ENCODE results near the gene KAT7.

The KAT7 gene

DNA sequence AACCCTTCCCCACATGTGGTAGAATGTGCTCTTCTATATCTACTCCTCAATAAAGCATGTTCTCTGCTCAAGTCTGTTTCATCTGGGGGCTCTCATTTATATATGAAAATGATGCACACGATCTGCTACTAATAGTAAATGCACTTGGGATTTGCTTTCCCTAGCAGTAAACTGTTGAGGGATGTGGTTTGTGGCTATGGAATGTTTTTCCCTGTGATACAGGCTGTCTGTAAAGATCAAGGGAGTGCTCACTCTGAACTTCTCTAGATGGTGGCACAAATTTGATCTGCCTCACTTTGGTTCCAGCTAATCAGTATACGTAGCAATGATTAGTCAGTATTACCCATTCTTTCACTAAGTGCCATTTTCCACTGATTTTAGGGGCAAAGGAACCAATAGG lies 40.5 kb downstream of the KAT7 start:
- Mint-ChIP-seq H3K4me3 (no peak overlapping the region), H3K4me1 (no peaks in the 10 kb centered on the region), H3K27me3 (no peaks in the 10 kb centered on the region), H3K27ac (no peak overlapping the region), H3K9me3 (no peaks in the 10 kb centered on the region), H3K36me3 (peaks cover 61% of the 10 kb centered on the region)
- CTCF ChIA-PET = interaction anchor here (1.8 kb wide), 1 partner anchor 170 kb away, joined by 5 read pairs; no protein-coding TSS in a partner anchor
- DNase-seq = no peak

- no peak for DNase-seq
- no peaks in the 10 kb centered on the region for H3K27me3 Mint-ChIP-seq
- H3K4me3 Mint-ChIP-seq = no peak overlapping the region
- H3K9me3 Mint-ChIP-seq = no peaks in the 10 kb centered on the region
- H3K4me1 Mint-ChIP-seq = no peaks in the 10 kb centered on the region
- peaks cover 58% of the 10 kb centered on the region for H3K36me3 Mint-ChIP-seq
- no peak overlapping the region for H3K27ac Mint-ChIP-seq
- CTCF ChIA-PET = interaction anchor here (1.8 kb wide), 1 partner anchor 168 kb away, joined by 5 read pairs; no protein-coding TSS in a partner anchor
Observed at GRCh38 chr17:49830605-49831004, 42.1 kb downstream of the KAT7 start.

- H3K4me1 Mint-ChIP-seq = no peaks in the 10 kb centered on the region
- peaks cover 40% of the 10 kb centered on the region for H3K36me3 Mint-ChIP-seq
- H3K4me3 Mint-ChIP-seq = no peak overlapping the region
- no peaks in the 10 kb centered on the region for H3K9me3 Mint-ChIP-seq
- no peak for DNase-seq
- H3K27ac Mint-ChIP-seq = no peak overlapping the region
- CTCF ChIA-PET = interaction anchor here (1.4 kb wide), 1 partner anchor 11 kb away, joined by 3 read pairs; no protein-coding TSS in a partner anchor
- no peaks in the 10 kb centered on the region for H3K27me3 Mint-ChIP-seq
Observed at GRCh38 chr17:49832840-49833599, 44.5 kb downstream of the KAT7 start.

DNA sequence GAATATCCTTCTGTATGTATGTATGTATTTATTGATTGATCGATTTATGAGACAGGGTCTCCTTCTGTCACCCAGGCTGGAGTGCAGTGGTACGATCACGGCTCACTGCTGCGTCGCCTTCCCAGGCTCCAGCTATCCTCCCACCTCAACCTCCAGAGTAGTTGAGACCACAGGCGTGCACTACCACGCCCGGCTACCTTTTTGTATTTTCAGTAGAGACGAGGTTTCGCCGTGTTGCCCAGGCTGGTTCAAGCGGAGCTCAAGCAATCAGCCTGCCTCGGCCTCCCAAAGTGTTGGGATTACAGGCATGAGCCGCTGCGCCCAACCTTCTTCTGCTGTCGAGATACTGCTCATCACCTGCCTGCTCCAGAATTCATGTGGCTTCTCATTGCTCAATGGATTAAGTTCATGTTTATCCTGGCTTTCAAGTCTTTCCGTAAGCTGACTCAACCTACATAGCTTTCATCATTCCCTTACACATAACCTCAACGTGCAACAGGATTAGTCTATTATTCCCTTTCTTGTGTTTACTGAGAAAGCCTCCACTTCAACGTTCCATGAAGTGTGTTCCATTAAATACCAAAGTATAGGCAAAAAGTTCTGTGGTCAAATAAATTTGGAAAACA lies 45.8 kb downstream of the KAT7 start:
- CTCF ChIA-PET = no interaction called here
- Mint-ChIP-seq H3K36me3 (peaks cover 30% of the 10 kb centered on the region), H3K9me3 (no peaks in the 10 kb centered on the region)

GRCh38 chr17:49835472-49835871 lies 47.0 kb downstream of the KAT7 start:
- no peak for DNase-seq
- no peaks in the 10 kb centered on the region for H3K9me3 Mint-ChIP-seq
- no peaks in the 10 kb centered on the region for H3K27me3 Mint-ChIP-seq
- CTCF ChIA-PET = no interaction called here
- H3K4me1 Mint-ChIP-seq = peaks cover 2% of the 10 kb centered on the region
- no peak overlapping the region for H3K27ac Mint-ChIP-seq
- no peak overlapping the region for H3K4me3 Mint-ChIP-seq
- peaks cover 25% of the 10 kb centered on the region for H3K36me3 Mint-ChIP-seq

More for the DNA sequence above, 45.8 kb downstream of the KAT7 start:
- Mint-ChIP-seq H3K27me3 (no peaks in the 10 kb centered on the region), H3K27ac (no peak overlapping the region), H3K4me3 (no peak overlapping the region), H3K4me1 (peaks cover 2% of the 10 kb centered on the region)
- no peak for DNase-seq

DNA sequence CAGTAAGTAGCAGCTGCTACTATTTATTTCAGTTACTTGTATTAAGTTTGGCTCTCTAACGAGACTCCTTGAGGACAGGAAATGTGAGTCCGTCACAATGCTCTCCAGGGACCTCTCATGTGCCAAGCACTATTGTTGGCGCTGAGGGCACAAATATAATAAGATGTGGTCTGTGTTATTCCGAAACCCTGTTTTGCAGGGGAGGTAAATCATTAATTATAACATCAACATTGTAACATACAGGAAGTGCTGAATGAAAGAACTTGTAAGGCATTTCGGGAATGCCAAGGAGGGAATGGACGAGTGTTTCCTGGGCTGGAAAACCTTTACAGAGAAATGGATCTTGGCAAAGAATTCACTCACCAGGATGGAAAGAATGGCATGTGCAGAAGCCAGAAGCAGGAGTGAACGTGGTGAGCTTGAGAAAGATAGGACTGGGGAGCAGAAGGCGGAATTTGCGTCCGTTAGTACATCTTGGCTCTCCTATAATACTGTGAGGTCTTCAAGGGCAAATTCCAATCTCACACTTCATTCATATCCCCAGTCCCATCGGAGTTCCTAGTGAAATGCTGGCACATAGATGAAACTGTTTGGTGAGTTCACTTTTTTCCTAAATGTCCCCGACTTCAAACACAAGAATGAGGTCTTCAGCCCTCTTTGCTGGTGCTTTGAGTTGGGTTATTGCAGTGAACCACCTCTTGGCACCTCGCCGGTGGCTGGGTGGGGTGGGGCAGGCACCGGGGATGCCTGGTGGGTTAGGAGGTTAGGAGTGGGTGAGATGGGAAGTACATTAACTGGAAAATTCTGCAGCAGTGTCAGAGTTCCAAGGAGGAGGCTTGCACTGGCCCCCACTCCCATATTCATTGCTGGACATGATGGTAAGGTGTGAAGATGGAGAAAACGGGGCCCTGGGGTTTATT lies 47.9 kb downstream of the KAT7 start:
- Mint-ChIP-seq H3K36me3 (peaks cover 25% of the 10 kb centered on the region), H3K27ac (no peak overlapping the region)
- CTCF ChIA-PET = no interaction called here

GRCh38 chr17:49839455-49839854 lies 51.0 kb downstream of the KAT7 start:
- DNase-seq = no peak
- H3K36me3 Mint-ChIP-seq = peaks cover 10% of the 10 kb centered on the region
- H3K9me3 Mint-ChIP-seq = no peaks in the 10 kb centered on the region
- CTCF ChIA-PET = interaction anchor here (2.5 kb wide), 1 partner anchor 158 kb away, joined by 9 read pairs; no protein-coding TSS in a partner anchor
- peaks cover 15% of the 10 kb centered on the region for H3K4me1 Mint-ChIP-seq
- H3K4me3 Mint-ChIP-seq = no peak overlapping the region
- peak overlapping the region; percentile 64 for H3K27ac Mint-ChIP-seq
- H3K27me3 Mint-ChIP-seq = no peaks in the 10 kb centered on the region

More for the DNA sequence above, 47.9 kb downstream of the KAT7 start:
- Mint-ChIP-seq H3K4me3 (no peak overlapping the region), H3K9me3 (no peaks in the 10 kb centered on the region), H3K27me3 (no peaks in the 10 kb centered on the region), H3K4me1 (peaks cover 2% of the 10 kb centered on the region)
- DNase-seq = no peak

DNA sequence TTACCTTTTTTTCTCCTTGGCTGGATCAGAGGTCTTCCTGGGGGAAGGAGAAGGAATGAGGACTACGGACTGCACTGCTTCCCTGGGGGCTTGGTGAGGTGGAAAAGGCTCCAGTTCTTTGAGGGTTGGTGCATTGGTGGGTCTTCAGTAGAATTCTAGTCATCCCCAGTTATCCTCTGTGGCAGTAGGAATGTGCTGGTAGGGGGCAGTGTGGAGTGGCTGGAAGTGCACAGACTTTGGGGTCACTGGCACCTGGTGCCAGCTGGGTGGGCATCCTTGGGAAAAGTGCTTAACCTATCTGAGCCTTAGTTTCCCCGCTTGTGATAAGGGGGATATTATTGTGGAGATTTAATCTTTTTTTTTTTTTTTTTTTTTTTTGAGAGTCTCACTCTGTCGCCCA lies 53.1 kb downstream of the KAT7 start:
- Mint-ChIP-seq H3K9me3 (no peaks in the 10 kb centered on the region), H3K27ac (no peak overlapping the region), H3K4me1 (peaks cover 30% of the 10 kb centered on the region), H3K4me3 (no peak overlapping the region), H3K27me3 (no peaks in the 10 kb centered on the region), H3K36me3 (peaks cover 6% of the 10 kb centered on the region)
- no peak for DNase-seq
- CTCF ChIA-PET = no interaction called here

GRCh38 chr17:49842371-49842770 lies 53.9 kb downstream of the KAT7 start:
- H3K36me3 Mint-ChIP-seq = peaks cover 8% of the 10 kb centered on the region
- H3K4me3 Mint-ChIP-seq = no peak overlapping the region
- DNase-seq = no peak
- CTCF ChIA-PET = no interaction called here
- peaks cover 30% of the 10 kb centered on the region for H3K4me1 Mint-ChIP-seq
- H3K27me3 Mint-ChIP-seq = no peaks in the 10 kb centered on the region
- no peak overlapping the region for H3K27ac Mint-ChIP-seq
- H3K9me3 Mint-ChIP-seq = no peaks in the 10 kb centered on the region

- Mint-ChIP-seq H3K4me1 (peaks cover 30% of the 10 kb centered on the region), H3K36me3 (peaks cover 8% of the 10 kb centered on the region), H3K27ac (no peak overlapping the region), H3K4me3 (no peak overlapping the region), H3K9me3 (no peaks in the 10 kb centered on the region), H3K27me3 (no peaks in the 10 kb centered on the region)
- CTCF ChIA-PET = interaction anchor here (0.5 kb wide), 1 partner anchor 168 kb away, joined by 3 read pairs; no protein-coding TSS in a partner anchor
- DNase-seq = no peak
Observed at GRCh38 chr17:49842846-49843245, 54.4 kb downstream of the KAT7 start.

DNA sequence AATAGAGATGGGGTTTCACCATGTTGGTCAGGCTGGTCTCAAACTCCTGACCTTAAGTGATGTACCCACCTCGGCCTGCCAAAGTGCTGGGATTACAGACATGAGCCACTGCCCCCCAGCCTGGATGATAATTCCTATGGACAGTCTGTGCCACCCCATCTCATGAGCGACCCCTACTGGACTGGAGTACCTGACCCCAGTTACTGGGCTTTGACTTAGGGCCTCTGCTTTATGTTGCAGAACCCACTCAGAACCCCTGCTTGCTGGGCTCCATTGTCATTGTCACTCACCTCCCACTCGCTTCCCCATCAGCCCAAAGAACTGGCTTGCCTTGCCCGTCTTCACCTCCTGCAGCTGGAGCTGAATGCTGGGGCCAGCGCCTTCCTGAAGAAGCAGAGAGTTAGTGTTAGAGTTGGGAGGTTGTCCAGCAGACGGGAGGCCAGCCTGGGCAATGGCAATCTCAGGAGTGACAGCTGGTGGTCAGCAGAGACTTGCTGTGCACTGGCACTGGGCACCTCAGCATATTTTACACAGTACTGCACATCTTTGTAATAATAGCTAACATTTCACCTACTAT lies 55.4 kb downstream of the KAT7 start:
- DNase-seq = peak; percentile 39

DNA sequence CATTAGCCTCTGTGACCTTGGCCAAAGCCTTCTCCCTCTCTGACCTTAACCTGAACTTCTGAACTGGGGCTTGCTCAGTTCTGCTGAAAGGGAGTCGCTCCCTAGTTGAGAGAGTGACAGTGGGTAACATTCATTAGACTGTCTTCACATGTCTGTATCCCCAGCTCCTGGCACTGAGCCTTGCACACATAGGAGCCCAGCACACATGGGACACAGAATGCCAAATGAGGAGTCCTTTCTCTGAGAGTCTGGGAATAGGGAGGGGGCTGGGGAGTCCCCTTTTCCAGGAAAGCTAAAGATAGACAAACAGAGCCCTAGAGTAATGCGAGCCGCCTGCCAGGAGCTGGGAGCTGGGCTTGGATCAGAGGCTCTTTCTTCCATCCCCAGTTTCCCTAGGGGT lies 56.8 kb downstream of the KAT7 start:
- Mint-ChIP-seq H3K27me3 (peaks cover 5% of the 10 kb centered on the region), H3K4me3 (no peak overlapping the region), H3K36me3 (peaks cover 8% of the 10 kb centered on the region), H3K9me3 (no peaks in the 10 kb centered on the region), H3K4me1 (peaks cover 30% of the 10 kb centered on the region), H3K27ac (peak overlapping the region; percentile 26)
- DNase-seq = no peak
- CTCF ChIA-PET = interaction anchor here (0.7 kb wide), 1 partner anchor 279 kb away, joined by 3 read pairs; no protein-coding TSS in a partner anchor

More for the DNA sequence above, 55.4 kb downstream of the KAT7 start:
- no peaks in the 10 kb centered on the region for H3K9me3 Mint-ChIP-seq
- peaks cover 8% of the 10 kb centered on the region for H3K36me3 Mint-ChIP-seq
- H3K4me3 Mint-ChIP-seq = no peak overlapping the region
- peaks cover 30% of the 10 kb centered on the region for H3K4me1 Mint-ChIP-seq
- H3K27ac Mint-ChIP-seq = no peak overlapping the region
- no peaks in the 10 kb centered on the region for H3K27me3 Mint-ChIP-seq
- CTCF ChIA-PET = interaction anchor here (0.6 to 1.3 kb wide), 2 partner anchors 11 to 239 kb away, joined by 3 read pairs; no protein-coding TSS in a partner anchor

DNA sequence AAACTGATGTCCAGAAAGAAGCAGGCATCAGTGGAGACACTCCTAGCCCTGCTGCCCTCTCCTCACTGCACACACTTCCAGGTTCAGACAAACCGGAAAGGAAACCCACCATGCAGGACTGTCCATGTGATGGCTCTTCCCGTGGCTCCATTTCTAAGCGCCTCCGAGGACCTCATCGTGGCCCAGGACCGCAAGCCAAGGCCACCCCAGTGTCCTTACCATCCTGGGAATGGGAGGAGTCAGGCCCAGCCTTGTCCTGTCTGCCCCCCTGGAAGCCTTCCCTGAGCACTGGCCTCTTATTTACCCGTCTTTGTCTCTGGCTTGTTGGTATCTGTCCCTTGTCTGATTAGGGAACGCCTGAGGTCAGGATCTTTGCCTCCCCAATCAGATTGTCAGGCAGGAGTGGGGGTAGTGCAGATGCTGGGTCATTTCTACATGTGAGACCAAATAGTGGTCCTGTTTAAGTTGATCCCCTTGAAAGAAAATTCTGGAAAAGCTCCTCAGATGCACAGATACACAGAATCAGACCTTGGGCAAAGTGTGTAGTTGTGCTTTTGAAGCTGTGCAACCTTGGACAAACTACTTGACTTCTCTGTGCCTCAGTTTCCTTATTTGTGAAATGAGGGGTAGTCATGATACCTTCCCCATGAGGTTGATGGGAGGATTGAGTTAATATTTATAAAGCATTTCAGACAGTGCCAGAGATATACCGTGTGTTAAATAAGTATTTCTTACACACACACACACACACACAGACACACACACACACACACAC lies 58.6 kb downstream of the KAT7 start:
- H3K4me3 Mint-ChIP-seq = no peak overlapping the region
- H3K36me3 Mint-ChIP-seq = peaks cover 8% of the 10 kb centered on the region
- peaks cover 43% of the 10 kb centered on the region for H3K4me1 Mint-ChIP-seq
- no peak overlapping the region for H3K27ac Mint-ChIP-seq
- H3K27me3 Mint-ChIP-seq = peaks cover 20% of the 10 kb centered on the region
- no peak for DNase-seq
- CTCF ChIA-PET = interaction anchor here (0.7 to 2.7 kb wide), 2 partner anchors 150 to 290 kb away, joined by 3 to 10 read pairs; no protein-coding TSS in a partner anchor
- no peaks in the 10 kb centered on the region for H3K9me3 Mint-ChIP-seq

Data from activated naive CD4-positive, alpha-beta T cell treated with anti-CD3 and anti-CD28 coated beads, Interleukin-2, amount 10 ng/mL, durations not matched to agents 7 days and 5 days (primary cell).